SK-N-MC (cell line): ENCODE data around the gene TUBB4B.

ENCODE experiments used
- EZH2 ChIP-seq: fragments of 200-600 bp; sonication (generic); IDR thresholded peaks from one replicate; pipeline ENCODE4 v1.6.1; 2017; ENCODE audit warnings: antibody characterized with exemption
- FOXP2 ChIP-seq: optimal IDR thresholded peaks from 2 replicates; pipeline ENCODE3; 2011; ENCODE audit warnings: mild to moderate bottlenecking, moderate library complexity; ENCODE audit not compliant: insufficient read depth; ENCODE audit errors: extremely low read length, control extremely low read depth
- POLR2AphosphoS5 ChIP-seq: IDR thresholded peaks from 2 replicates; pipeline ENCODE4 v1.6.1; 2012; ENCODE audit warnings: mild to moderate bottlenecking, low read depth, low read length, borderline replicate concordance

GRCh38 chr9:137273095-137273490 lies 32.0 kb downstream of the TUBB4B start:
- no peak for TF ChIP-seq EZH2
- TF ChIP-seq POLR2AphosphoS5, result no peak
- TF ChIP-seq FOXP2, result no peak
